ENCODE data around the gene PPP2R5D.
"Not testable (repeated sequence)": the region's sequence is repeated elsewhere in the genome, so short reads cannot be mapped to it uniquely, and the experiment has no call there.

PPP2R5D gene

GRCh38 chr6:42988486-42989020 is 4.2 kb downstream of the PPP2R5D start:
- no peak for DNase-seq (ENCODE audit: low read depth in 1 of 2, low spot score in 1 of 2)

DNA sequence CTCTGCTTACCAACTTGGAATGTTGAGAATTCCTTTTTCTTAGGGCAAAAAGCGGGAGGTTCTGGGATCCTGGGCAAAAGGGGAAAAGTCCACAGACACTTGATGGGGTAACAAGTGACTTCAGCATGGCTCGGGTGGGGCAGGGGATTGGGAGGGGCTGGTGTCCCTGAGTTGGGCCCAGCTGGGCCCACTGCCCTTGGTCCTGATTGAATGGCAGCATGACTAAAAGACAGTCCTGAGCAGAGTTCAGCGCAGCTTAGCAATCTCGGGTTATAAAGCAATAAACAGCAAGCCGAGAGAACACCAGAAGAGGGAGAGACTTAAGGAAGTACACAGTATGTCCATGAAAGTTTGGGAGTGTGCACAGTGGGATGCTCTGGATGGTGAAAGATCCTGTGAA is 5.6 kb downstream of the PPP2R5D start:
- DNase-seq (ENCODE audit: low read depth in 1 of 2, low spot score in 1 of 2): no peak

DNA sequence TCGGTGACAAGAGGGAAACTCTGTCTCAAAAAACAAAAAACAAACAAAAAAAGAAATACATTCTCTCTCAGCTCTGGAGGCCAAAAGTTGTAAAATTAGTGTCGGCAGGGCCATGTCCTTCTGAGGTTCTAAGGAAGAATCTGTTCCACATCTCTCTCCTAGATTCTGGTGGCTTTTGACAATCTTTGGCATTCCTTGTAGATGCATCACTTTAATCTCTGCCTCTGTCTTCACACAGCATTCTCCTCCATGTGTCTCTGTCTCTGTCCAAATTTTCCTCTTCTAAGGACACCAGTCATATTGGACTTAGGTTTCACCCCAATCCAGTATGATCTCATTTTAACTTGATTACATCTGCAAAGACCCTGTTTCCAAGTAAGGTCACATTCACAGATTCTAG is 9.1 kb downstream of the PPP2R5D start:
- DNase-seq (ENCODE audit: low read depth in 1 of 2, low spot score in 1 of 2): no peak

DNA sequence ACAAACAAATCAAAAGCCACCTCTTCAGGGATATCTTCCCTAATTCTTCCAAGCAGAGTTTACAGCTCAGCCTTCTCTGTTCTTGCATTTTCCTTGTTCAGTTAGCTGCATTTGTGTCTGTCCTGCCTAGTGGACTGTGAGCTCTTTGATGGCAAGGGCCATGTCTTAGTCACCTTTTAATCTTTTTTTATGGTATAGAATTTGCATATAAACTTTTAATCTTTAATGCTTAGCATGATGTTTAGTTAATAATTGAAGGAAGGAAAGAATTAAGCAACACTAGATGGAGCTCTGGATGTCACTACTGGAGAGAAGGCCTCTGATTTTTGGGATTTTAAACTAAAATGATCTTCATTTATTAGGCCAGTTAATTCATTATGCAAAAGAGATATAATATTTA is 12.1 kb downstream of the PPP2R5D start:
- DNase-seq (ENCODE audit: low read depth in 1 of 2, low spot score in 1 of 2): no peak

DNA sequence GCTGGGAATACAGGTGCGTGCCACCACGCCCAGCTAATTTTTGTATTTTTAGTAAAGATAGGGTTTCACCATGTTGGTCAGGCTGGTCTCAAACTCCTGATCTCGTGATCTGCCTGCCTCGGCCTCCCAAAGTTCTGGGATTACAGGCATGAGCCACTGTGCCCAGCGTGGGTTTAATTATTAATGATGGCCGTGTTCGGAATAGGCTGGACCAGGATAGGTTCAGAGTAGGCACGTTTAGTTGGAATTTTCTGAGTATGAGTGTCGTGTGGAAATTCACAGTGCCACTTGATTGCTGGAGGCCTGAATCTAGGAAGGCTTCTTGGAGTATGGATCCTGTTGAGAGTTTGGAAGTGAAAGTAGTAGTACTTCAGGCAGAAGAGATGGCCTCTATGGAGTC is 13.8 kb downstream of the PPP2R5D start:
- not testable (repeated sequence) for DNase-seq (ENCODE audit: low read depth in 1 of 2, low spot score in 1 of 2)

GRCh38 chr6:43001843-43002242 is 17.5 kb downstream of the PPP2R5D start:
- DNase-seq (ENCODE audit: low read depth in 1 of 2, low spot score in 1 of 2): no peak

- no peak for DNase-seq (ENCODE audit: low read depth in 1 of 2, low spot score in 1 of 2)
Measured at GRCh38 chr6:43005844-43006243, 21.5 kb downstream of the PPP2R5D start.

DNA sequence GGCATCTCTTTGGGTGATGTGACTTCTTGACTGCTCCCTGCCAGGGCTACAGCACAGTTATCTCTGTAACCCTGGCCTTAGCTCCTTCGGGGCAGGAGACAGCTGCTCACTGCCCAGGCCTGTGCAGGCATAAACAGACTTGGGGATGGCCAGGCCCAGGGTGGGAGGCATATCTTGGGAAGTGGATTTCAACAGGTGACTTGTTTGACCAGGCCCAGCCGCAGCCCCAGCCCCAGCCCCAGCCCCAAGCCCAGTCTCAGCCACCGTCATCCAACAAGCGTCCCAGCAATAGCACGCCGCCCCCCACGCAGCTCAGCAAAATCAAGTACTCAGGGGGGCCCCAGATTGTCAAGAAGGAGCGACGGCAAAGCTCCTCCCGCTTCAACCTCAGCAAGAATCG is 21.9 kb downstream of the PPP2R5D start:
- DNase-seq (ENCODE audit: low read depth in 1 of 2, low spot score in 1 of 2): no peak

DNA sequence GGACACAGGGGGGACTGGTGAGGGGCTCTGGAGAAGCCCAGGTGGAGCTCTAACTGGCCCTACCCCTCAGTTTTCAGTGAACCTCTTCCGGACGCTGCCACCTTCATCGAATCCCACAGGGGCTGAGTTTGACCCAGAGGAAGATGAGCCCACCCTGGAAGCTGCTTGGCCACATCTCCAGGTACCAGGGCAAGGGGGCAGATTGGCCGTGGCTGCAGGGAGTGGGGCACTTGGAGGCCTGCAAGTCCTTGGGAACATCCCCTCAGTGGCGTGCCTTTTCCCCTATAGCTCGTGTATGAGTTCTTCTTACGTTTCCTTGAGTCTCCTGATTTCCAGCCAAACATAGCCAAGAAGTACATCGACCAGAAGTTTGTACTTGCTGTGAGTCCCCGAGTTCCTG is 22.8 kb downstream of the PPP2R5D start:
- DNase-seq (ENCODE audit: low read depth in 1 of 2, low spot score in 1 of 2): no peak

GRCh38 chr6:43009124-43009523 is 24.8 kb downstream of the PPP2R5D start:
- no peak for DNase-seq (ENCODE audit: low read depth in 1 of 2, low spot score in 1 of 2)

DNA sequence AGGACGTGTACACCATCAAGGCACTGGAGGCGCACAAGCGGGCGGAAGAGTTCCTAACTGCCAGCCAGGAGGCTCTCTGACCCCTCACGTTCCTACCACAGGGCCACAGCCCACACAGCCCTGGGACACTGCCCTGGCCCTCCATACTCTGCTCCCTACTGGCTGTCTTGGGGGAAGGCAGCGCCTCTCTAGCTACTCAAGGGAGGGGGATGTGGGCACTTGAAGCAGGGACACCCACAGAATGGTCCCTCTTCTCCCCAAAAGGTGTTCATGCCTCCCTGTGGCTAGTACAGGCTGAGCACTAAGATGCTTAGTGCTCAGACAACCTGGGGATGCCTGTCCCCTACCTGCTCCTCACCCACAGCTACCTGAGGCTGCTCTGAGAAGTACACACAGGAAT is 26.8 kb downstream of the PPP2R5D start:
- DNase-seq (ENCODE audit: low read depth in 1 of 2, low spot score in 1 of 2): no peak

GRCh38 chr6:43012364-43012763 is 28.0 kb downstream of the PPP2R5D start:
- no peak for DNase-seq (ENCODE audit: low read depth in 1 of 2, low spot score in 1 of 2)

GRCh38 chr6:43013097-43013842 is 28.9 kb downstream of the PPP2R5D start:
- DNase-seq (ENCODE audit: low read depth in 1 of 2, low spot score in 1 of 2): no peak

- peak; percentile 95 to 98 for DNase-seq (ENCODE audit: low read depth in 1 of 2, low spot score in 1 of 2)
Measured at GRCh38 chr6:43013843-43014433, 29.6 kb downstream of the PPP2R5D start, which contains the start of the genes KLHDC3 and MEA1. Gene KLHDC3 (plus strand): TSS chr6:43014249. CDS start chr6:43017193, 2,944 bp downstream. Gene MEA1 (minus strand): TSS chr6:43013946. CDS start chr6:43013813, 133 bp downstream.

- DNase-seq (ENCODE audit: low read depth in 1 of 2, low spot score in 1 of 2): no peak
Measured at GRCh38 chr6:43014434-43014909, 30.1 kb downstream of the PPP2R5D start.

DNA sequence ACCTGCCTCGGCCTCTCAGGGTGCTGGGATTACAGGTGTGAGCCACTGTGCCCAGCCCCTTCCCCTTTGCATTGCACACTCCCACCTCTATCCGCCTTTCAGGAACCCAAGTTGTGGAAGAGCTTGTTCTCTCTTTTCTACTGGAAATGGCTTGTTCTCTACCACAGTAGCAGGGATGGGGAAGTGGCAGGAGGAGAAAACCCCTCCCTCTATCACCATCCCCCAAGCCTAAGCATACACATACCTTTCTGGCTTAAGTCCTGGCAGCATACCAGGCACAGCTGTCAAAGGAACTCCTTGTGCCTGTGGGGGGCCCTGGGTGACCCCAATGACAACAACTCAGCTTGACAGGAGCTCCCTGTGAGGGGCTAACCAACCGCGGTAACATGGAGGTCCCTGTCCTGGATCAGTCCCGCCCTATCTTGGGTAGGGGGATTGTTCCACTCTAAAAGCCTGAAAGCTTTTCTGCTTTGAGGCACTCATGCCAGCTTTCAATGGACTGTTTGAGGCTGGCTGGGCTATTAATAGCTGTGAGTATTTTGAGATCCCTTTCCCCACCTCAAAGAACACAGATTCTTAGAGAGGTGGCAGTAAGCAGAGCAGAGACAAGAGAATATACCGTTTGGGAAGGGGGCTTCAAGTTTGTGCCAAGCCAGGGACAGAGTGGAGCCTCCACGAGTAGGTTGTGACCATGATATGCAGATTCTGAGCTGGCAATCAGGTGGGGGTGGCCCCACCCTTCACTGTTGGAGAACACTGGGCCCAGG is 32.0 kb downstream of the PPP2R5D start:
- no peak for DNase-seq (ENCODE audit: low read depth in 1 of 2, low spot score in 1 of 2)

DNA sequence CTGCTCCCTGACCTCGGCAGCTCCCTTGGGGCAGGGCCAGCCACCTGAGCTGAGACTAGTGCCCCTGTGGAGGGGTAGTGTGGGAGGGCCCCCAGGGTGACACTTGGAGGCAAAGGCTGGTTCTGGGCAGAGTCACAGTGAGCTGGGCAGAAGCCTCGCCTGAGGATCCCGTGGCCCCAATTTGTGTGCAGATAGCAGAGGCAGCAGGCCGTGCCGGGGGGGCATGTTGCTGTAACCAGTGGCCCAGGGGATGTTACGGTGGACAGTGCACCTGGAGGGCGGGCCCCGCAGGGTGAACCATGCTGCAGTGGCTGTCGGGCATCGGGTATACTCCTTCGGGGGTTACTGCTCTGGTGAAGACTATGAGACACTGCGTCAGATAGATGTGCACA is 32.6 kb downstream of the PPP2R5D start:
- no peak for DNase-seq (ENCODE audit: low read depth in 1 of 2, low spot score in 1 of 2)

DNA sequence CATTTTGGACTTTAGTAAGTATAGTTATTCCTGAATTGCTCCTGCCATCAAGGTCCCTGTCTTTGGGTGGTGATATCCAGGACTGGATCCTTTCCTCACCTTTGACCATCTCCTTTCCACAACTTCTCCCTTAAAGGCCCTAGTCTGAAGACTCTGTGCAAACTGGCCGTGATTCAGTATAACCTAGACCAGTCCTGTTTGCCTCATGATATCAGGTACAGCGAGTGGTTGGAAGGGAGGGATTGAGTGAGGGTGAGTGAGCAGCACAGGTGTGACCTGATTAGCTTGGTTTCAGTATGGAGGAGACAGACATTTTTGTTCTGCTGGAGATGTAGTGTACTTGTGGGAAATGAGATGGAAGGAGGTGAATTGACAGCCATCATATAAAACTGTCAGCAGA is 34.8 kb downstream of the PPP2R5D start:
- DNase-seq (ENCODE audit: low read depth in 1 of 2, low spot score in 1 of 2): no peak

DNA sequence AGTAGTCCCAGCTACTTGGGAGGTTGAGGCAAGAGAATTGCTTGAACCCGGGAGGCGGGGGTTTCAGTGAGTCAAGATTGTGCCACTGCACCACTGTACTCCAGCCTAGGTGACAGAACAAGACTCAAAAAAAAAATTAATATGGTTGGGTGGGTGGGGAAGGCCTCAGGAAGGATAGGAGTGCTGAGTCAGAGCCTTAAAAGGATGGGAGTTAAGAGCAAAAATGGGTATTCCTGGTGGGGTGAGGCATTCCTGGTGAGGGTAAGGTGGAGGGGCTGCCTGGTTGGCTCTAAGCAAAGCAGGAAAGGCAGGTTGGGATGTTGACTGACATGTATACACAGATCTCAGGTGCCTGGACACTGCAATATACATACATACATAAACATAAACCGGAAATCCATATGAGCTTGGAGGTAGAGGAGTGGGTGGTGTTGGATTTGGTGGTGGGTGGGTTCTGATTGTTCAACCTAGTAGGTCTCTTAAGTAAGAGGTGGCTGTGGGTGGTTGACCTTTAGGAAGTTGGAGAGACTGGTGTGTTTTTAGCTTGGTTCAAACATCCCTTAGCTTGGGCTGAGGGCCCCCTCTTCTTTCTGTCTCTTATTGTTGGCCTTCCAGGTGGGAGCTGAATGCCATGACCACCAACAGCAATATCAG is 35.8 kb downstream of the PPP2R5D start:
- DNase-seq (ENCODE audit: low read depth in 1 of 2, low spot score in 1 of 2): no peak

- no peak for DNase-seq (ENCODE audit: low read depth in 1 of 2, low spot score in 1 of 2)
Measured at GRCh38 chr6:43020847-43021246, 36.5 kb downstream of the PPP2R5D start.

Measured in activated T-helper 1 cell treated with anti-CD3 and anti-CD28 coated beads, Interleukin-2, amount 50 U/mL, for 16 hours (primary cell).